ENCODE measurements around the gene UCHL5.

The UCHL5 gene

GRCh38 chr1:193083365-193084088 is 24.4 kb upstream of the UCHL5 start:
- H3K27me3 ChIP-seq (ENCODE audit: insufficient read depth, low read length) = no peaks in the 10 kb centered on the region
- H3K36me3 ChIP-seq (ENCODE audit: insufficient read depth, low read length) = peaks cover 82% of the 10 kb centered on the region
- peaks cover 2% of the 10 kb centered on the region for H3K9me3 ChIP-seq (ENCODE audit: low read length)
- no peak overlapping the region for H3K4me3 ChIP-seq (ENCODE audit: low read length)
- H3K4me1 ChIP-seq (ENCODE audit: insufficient read depth, low read length) = no peaks in the 10 kb centered on the region
- H2AFZ ChIP-seq (ENCODE audit: low read depth, low read length) = no peak overlapping the region

GRCh38 chr1:193079187-193079586 is 20.0 kb upstream of the UCHL5 start:
- Histone ChIP-seq H3K27me3 (ENCODE audit: insufficient read depth, low read length) (no peaks in the 10 kb centered on the region), H3K4me1 (ENCODE audit: insufficient read depth, low read length) (no peaks in the 10 kb centered on the region), H3K4me3 (ENCODE audit: low read length) (no peak overlapping the region), H3K36me3 (ENCODE audit: insufficient read depth, low read length) (peaks cover 73% of the 10 kb centered on the region), H2AFZ (ENCODE audit: low read depth, low read length) (no peak overlapping the region), H3K9me3 (ENCODE audit: low read length) (peaks cover 15% of the 10 kb centered on the region)

GRCh38 chr1:193077991-193078390 is 18.8 kb upstream of the UCHL5 start:
- Histone ChIP-seq H3K9me3 (ENCODE audit: low read length) (peaks cover 15% of the 10 kb centered on the region), H3K36me3 (ENCODE audit: insufficient read depth, low read length) (peaks cover 65% of the 10 kb centered on the region), H2AFZ (ENCODE audit: low read depth, low read length) (no peak overlapping the region), H3K4me3 (ENCODE audit: low read length) (no peak overlapping the region), H3K27me3 (ENCODE audit: insufficient read depth, low read length) (no peaks in the 10 kb centered on the region), H3K4me1 (ENCODE audit: insufficient read depth, low read length) (no peaks in the 10 kb centered on the region)

- no peaks in the 10 kb centered on the region for H3K27me3 ChIP-seq (ENCODE audit: insufficient read depth, low read length)
- H3K4me1 ChIP-seq (ENCODE audit: insufficient read depth, low read length) = peaks cover 5% of the 10 kb centered on the region
- no peak overlapping the region for H3K4me3 ChIP-seq (ENCODE audit: low read length)
- no peak overlapping the region for H2AFZ ChIP-seq (ENCODE audit: low read depth, low read length)
- H3K9me3 ChIP-seq (ENCODE audit: low read length) = no peaks in the 10 kb centered on the region
- peaks cover 26% of the 10 kb centered on the region for H3K36me3 ChIP-seq (ENCODE audit: insufficient read depth, low read length)
These were observed 11.8 kb upstream of the UCHL5 start for GRCh38 chr1:193070942-193071341.

GRCh38 chr1:193070386-193070753 is 11.2 kb upstream of the UCHL5 start:
- no peaks in the 10 kb centered on the region for H3K9me3 ChIP-seq (ENCODE audit: low read length)
- no peak overlapping the region for H3K4me3 ChIP-seq (ENCODE audit: low read length)
- H3K36me3 ChIP-seq (ENCODE audit: insufficient read depth, low read length) = peaks cover 26% of the 10 kb centered on the region
- no peak overlapping the region for H2AFZ ChIP-seq (ENCODE audit: low read depth, low read length)
- peaks cover 5% of the 10 kb centered on the region for H3K4me1 ChIP-seq (ENCODE audit: insufficient read depth, low read length)
- no peaks in the 10 kb centered on the region for H3K27me3 ChIP-seq (ENCODE audit: insufficient read depth, low read length)

GRCh38 chr1:193069748-193070385 is 10.7 kb upstream of the UCHL5 start:
- Histone ChIP-seq H3K36me3 (ENCODE audit: insufficient read depth, low read length) (peaks cover 24% of the 10 kb centered on the region), H3K4me3 (ENCODE audit: low read length) (no peak overlapping the region), H3K9me3 (ENCODE audit: low read length) (no peaks in the 10 kb centered on the region), H2AFZ (ENCODE audit: low read depth, low read length) (no peak overlapping the region), H3K4me1 (ENCODE audit: insufficient read depth, low read length) (peaks cover 5% of the 10 kb centered on the region), H3K27me3 (ENCODE audit: insufficient read depth, low read length) (no peaks in the 10 kb centered on the region)

GRCh38 chr1:193068013-193068412 is 8.9 kb upstream of the UCHL5 start:
- H3K36me3 ChIP-seq (ENCODE audit: insufficient read depth, low read length) = peaks cover 26% of the 10 kb centered on the region
- H3K27me3 ChIP-seq (ENCODE audit: insufficient read depth, low read length) = no peaks in the 10 kb centered on the region
- H3K4me1 ChIP-seq (ENCODE audit: insufficient read depth, low read length) = peaks cover 5% of the 10 kb centered on the region
- no peak overlapping the region for H2AFZ ChIP-seq (ENCODE audit: low read depth, low read length)
- peaks cover 2% of the 10 kb centered on the region for H3K9me3 ChIP-seq (ENCODE audit: low read length)
- no peak overlapping the region for H3K4me3 ChIP-seq (ENCODE audit: low read length)

- H2AFZ ChIP-seq (ENCODE audit: low read depth, low read length) = no peak overlapping the region
- no peaks in the 10 kb centered on the region for H3K27me3 ChIP-seq (ENCODE audit: insufficient read depth, low read length)
- H3K4me3 ChIP-seq (ENCODE audit: low read length) = no peak overlapping the region
- H3K4me1 ChIP-seq (ENCODE audit: insufficient read depth, low read length) = peaks cover 5% of the 10 kb centered on the region
- peaks cover 21% of the 10 kb centered on the region for H3K36me3 ChIP-seq (ENCODE audit: insufficient read depth, low read length)
- peaks cover 4% of the 10 kb centered on the region for H3K9me3 ChIP-seq (ENCODE audit: low read length)
These were observed 7.4 kb upstream of the UCHL5 start for GRCh38 chr1:193066606-193067005.

- Histone ChIP-seq H3K4me3 (ENCODE audit: low read length) (no peak overlapping the region), H3K36me3 (ENCODE audit: insufficient read depth, low read length) (peaks cover 18% of the 10 kb centered on the region), H3K4me1 (ENCODE audit: insufficient read depth, low read length) (peaks cover 11% of the 10 kb centered on the region), H2AFZ (ENCODE audit: low read depth, low read length) (no peak overlapping the region), H3K9me3 (ENCODE audit: low read length) (peaks cover 4% of the 10 kb centered on the region), H3K27me3 (ENCODE audit: insufficient read depth, low read length) (no peaks in the 10 kb centered on the region)
These were observed 6.8 kb upstream of the UCHL5 start for GRCh38 chr1:193065954-193066353.

GRCh38 chr1:193062698-193063463 is 3.7 kb upstream of the UCHL5 start:
- peaks cover 5% of the 10 kb centered on the region for H3K36me3 ChIP-seq (ENCODE audit: insufficient read depth, low read length)
- peaks cover 9% of the 10 kb centered on the region for H3K4me1 ChIP-seq (ENCODE audit: insufficient read depth, low read length)
- H3K27me3 ChIP-seq (ENCODE audit: insufficient read depth, low read length) = no peaks in the 10 kb centered on the region
- peaks cover 4% of the 10 kb centered on the region for H3K9me3 ChIP-seq (ENCODE audit: low read length)
- H3K4me3 ChIP-seq (ENCODE audit: low read length) = no peak overlapping the region
- H2AFZ ChIP-seq (ENCODE audit: low read depth, low read length) = no peak overlapping the region

GRCh38 chr1:193060938-193061337 is 1.8 kb upstream of the UCHL5 start:
- peak overlapping the region; percentile 75 for H3K4me3 ChIP-seq (ENCODE audit: low read length)
- peaks cover 5% of the 10 kb centered on the region for H3K36me3 ChIP-seq (ENCODE audit: insufficient read depth, low read length)
- H3K27me3 ChIP-seq (ENCODE audit: insufficient read depth, low read length) = no peaks in the 10 kb centered on the region
- H3K9me3 ChIP-seq (ENCODE audit: low read length) = peaks cover 4% of the 10 kb centered on the region
- no peak overlapping the region for H2AFZ ChIP-seq (ENCODE audit: low read depth, low read length)
- H3K4me1 ChIP-seq (ENCODE audit: insufficient read depth, low read length) = peaks cover 18% of the 10 kb centered on the region

- H3K36me3 ChIP-seq (ENCODE audit: insufficient read depth, low read length) = peaks cover 5% of the 10 kb centered on the region
- peaks cover 18% of the 10 kb centered on the region for H3K4me1 ChIP-seq (ENCODE audit: insufficient read depth, low read length)
- no peaks in the 10 kb centered on the region for H3K27me3 ChIP-seq (ENCODE audit: insufficient read depth, low read length)
- peaks cover 4% of the 10 kb centered on the region for H3K9me3 ChIP-seq (ENCODE audit: low read length)
- peak overlapping the region; percentile 75 for H3K4me3 ChIP-seq (ENCODE audit: low read length)
- peak overlapping the region; percentile 30 for H2AFZ ChIP-seq (ENCODE audit: low read depth, low read length)
These were observed 1.2 kb upstream of the UCHL5 start for GRCh38 chr1:193060406-193060805.

- Histone ChIP-seq H3K27me3 (ENCODE audit: insufficient read depth, low read length) (no peaks in the 10 kb centered on the region), H3K36me3 (ENCODE audit: insufficient read depth, low read length) (peaks cover 5% of the 10 kb centered on the region), H3K9me3 (ENCODE audit: low read length) (peaks cover 4% of the 10 kb centered on the region), H3K4me3 (ENCODE audit: low read length) (peak overlapping the region; percentile 75), H2AFZ (ENCODE audit: low read depth, low read length) (peak overlapping the region; percentile 30), H3K4me1 (ENCODE audit: insufficient read depth, low read length) (peaks cover 18% of the 10 kb centered on the region)
These were observed 899 bp upstream of the UCHL5 start for GRCh38 chr1:193060115-193060403.
